ENCODE measurements around the gene EPOP.

EPOP gene

DNA sequence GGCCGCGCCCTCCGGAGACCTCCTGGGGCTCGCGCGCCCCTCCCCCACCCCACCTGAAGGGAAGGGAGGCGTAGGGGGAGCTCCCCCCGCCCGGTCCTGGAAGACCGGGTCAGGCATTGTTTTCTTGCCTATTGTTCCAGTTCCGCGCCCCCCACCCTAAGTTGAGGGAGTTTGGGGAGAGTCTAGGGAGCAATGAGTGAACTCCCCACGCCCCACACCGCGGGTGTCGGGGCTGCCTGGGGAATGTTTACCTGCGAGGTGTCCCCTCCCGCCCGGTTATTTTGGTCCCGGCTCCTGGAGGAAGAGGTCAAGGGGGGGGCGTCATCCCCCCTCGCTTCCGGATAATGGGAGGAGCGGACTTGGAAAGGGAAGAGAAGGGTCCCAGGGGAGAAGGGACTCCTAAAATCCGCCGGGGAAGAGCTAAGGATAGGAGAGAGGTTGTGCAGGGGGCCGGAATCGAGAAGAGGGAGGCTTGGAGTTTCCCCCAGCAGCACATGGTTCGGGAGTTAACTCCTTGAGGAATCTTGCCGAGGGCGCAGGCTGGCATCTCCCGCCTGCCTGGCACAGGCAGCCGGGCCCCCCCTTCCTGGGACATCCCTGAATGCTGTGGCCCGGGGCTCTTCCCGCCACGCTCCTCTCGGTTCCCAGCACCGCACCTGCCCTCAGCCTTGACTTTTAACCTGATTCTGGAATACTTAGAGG lies 31.2 kb upstream of the EPOP start:
- DNase-seq: peak; percentile 15

GRCh38 chr17:38705523-38705802 lies 30.7 kb upstream of the EPOP start:
- no peak for DNase-seq

DNA sequence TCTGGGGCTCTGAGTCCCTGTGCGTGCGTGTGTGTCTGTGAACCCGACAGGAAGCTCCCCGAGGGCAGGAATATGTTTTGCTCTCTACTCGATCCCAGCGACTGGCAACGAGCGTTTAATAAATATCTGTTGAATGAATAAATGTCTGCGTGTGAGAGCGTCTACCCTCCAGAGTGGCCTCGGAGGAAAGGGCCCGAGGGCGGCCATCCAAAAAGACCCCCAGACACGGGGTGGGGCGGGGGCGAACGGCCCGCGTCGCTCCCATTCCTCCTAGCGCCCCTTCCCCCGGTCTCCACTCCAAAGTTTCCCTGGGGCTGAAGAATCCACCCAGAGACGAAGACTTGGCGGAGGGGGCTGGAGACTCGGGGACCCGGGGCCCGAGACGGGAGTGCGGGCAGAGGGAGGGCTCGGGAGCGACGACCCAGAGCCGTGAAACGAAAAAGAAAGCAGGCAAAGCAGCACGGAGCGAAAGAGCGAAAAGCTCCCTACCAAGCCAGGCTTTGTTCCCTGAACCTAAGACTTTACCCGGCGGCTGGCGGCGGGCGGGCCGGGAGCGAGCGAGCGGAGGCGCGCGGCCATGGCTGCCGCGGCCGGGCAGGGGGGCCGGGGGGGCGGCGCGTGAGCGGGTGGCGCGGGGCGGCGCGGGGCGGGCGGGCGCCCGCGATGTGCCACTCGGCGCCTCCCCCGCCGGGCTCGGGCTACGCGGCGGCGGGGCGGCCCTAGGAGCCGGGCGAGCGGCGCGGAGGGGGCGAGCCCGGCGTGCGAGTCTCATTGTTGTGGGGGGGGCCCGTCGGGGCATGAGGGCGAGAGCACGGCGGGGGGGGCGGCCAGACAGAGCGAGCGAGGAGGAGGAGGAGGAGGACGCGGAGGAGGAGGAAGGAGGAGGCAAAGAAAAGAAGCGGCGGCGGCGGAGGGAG lies 30.1 kb upstream of the EPOP start, which contains the start of gene MLLT6:
Gene MLLT6, plus strand, starts transcription at position 668 of the 917 bp plus-strand sequence. CDS start 360 bp downstream, outside the sequence.
- DNase-seq: peak; percentile 24

GRCh38 chr17:38703742-38704605 lies 29.2 kb upstream of the EPOP start:
- no peak for DNase-seq

DNA sequence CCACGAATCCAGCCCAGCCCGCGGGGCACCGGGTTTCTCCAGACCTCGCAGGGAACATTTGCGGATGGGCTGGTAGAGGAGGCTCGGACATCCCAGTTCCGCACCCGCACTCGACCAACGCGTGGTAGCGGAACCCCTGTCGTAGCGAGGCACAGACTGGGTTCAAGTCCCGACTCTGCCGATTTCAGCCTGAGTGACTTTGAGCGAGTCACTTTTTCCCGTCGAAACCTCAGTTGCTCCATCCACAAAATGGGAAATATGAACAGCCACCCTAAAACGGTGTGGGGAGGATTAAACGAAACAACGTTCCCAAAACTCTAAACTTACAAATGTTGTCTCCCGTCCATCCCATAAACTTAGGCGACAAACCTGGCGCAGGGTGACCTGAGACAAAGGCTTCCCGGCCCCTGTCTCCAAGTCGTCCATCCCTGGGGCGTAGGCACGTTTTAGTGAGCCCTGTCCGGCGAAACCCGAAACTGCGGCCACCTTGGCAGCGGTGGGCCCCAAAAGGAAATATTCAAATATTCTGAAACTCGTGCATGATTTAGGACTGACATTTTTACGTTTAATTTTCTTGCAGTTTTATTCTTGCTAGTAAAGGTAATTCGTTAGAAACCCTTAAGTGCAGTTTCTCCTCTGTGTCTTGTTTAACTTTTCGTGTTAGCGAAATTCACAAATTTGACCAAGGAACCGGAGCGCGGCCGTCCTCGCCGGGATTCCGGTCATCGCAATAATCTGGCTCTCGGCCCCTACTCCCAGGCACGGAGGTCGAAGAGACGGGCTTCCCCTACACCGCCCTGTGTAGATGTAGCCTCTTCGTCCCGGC lies 28.4 kb upstream of the EPOP start:
- no peak for DNase-seq

- peak; percentile 86 for DNase-seq
These were observed 27.6 kb upstream of the EPOP start for GRCh38 chr17:38702166-38702915.

DNA sequence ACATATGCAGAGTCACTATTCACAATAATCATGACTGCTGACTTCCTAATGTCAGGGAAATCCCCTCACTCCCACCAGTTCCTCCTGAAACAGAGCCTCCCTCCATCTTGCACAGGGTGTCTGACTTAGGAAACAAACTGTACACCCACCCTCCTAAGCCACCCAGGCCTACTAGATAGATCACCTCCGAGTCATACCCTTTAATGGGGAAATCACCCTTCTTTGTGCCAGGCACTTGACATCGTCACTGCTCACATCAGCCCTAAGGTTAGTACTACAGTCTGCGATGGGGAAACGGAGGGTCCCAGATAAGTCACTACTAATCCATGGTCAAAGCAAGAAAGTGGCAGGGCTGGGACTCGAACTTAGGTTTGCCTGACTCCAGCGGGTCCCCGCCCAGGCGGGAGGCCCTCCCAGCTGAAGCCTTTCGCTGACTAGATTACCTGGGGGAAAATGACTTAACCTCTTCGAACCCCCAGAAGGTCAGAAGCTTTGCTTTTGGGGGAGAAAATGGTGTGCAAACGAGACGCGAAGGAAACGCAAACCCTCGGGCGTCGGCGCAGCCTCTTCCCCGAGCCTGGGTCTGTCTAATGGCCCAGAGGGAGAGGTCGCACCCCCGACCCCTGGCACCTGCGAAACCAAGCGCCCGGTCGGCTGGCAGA lies 26.9 kb upstream of the EPOP start:
- DNase-seq: no peak

DNA sequence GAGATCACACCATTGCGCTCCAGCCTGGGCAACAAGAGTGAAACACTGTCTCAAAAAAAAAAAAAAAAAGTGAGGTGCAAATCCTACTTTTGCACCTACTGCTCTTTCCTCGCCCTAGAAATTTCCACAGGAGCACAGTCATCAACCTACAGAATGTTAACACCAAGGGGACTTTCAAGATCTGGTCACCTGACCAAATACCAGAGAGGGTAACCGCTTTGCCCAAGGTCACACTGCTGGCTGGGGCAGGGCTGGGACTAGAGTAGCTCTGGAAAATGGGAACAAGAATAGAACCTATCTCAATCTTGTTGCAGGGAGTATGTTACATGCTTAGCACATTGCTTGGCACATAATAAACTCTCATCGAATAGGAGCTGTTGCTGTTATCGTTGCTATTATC lies 24.0 kb upstream of the EPOP start:
- no peak for DNase-seq

- no peak for DNase-seq
These were observed 22.5 kb upstream of the EPOP start for GRCh38 chr17:38697061-38697820.

DNA sequence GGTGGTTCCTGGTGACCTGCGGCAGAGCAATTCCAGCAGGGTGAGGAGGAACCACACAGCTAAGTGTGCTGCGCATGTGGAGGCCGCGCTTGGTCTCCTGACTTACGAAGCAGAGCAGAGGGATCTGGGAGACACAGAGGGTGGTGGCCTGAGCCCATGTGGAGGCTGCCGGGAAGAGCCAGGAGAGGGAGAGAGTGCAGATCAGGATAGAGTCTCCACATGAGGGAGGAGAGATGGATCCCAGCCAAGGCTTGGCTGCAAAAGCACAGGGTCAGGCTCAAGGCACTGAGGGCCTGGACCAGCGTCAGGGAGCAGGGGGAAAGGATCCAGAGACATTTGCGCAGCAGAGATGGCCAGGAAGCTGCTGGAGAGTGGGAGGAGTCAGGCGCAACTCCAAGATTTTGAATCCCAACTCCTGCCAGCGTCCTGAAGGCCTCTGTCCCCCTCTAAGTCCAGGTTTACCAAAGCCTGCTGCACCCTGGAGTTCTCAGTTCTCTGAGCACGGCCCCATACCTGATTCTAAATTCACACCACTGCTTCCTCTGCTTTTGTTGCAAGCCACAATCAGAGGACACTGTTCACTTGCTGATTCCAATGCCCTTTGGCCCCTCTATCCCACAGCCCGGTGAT lies 19.1 kb upstream of the EPOP start:
- no peak for DNase-seq

DNA sequence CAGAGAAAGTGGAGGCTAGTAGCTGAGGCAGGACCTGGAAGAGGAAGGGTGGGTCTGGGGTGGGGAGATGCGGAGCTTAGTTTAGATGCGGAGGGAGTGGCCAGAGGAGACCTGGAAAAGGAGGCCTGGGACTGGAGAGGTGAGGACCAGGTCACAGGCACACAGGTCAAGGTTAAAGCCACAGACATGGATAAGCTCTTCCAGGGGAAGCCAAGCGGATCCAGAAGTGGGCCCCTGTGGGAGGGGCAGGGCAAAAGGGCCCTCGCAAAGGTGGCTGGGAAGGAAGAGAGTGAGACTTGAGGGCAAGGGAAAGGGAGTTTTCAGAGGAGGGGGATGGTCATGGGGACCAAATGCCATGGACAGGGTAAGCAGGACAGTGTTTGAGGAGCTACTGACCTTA lies 16.4 kb upstream of the EPOP start:
- no peak for DNase-seq

DNA sequence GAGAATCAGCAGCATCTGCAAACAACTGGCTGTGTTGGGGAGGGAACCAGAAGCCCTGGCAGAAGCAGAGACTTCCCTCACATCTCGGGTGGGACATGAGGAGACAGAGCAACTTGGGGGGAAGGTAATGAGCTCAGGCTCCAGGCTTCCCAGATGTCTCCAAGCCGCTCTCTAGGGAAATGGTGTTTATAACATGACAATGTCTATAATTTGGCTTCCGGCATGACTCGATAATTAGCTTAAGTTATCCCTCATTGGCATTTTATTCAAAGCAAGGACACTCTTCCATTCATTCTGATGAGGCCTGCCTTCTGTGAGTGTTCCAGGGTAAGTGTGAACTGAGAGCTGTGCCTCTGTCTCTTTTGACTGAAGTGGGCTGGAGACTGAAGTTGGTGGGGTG lies 15.6 kb upstream of the EPOP start:
- no peak for DNase-seq

- DNase-seq: no peak
These were observed 12.5 kb upstream of the EPOP start for GRCh38 chr17:38687286-38687685.

DNA sequence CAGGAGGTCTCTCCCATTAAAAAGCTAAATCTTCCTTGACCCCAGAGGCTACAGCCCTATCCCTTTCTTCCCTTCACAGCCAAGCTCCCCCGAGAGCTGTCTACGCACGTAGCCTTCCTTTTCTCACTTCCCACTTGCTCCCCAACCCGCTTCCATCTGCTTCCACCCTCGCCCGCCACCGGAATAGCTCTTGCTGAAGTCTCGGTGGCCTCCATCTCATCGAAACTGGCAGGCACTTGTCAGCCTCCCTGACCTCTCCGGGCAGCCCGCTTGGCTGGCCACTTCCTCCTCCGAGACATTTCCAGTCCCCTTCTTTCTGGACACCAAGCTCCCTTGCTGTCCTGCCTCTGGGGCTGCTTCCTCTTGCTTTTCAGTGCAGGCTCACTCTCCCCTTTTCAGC lies 10.7 kb upstream of the EPOP start:
- DNase-seq: no peak

DNA sequence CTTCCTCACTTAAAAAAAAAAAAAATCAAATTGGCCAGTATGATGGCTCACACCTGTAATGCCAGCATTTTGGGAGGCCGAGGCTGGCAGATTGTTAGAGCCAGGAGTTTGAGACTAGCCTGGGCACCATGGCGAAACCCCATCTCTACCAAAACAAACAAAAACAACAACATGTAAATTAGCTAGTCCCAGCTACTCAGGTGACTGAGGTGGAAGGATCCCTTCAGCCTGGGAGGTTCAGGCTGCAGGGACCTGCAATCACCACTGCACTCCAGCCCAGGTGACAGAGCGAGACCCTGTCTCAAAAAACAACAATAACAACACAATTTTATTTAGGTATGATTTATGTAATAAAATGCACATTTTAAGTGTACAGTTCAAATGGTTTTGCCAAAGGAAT lies 6.3 kb upstream of the EPOP start:
- no peak for DNase-seq

DNA sequence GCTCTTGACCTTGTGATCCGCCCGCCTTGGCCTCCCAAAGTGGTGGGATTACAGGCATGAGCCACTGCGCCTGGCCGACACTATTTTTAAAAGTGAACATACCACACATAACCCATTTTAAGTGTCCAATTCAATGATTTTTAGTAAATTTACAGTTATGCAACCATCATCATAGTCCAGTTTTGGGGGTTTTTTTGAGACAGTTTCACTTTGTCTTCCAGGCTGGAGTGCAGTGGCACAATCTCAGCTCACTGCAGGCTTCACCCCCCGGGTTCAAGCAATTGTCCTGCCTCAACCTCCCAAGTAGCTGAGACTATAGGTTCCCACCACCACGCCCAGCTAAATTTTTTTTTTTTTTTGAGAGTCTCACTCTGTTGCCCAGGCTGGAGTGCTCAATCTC lies 3.1 kb upstream of the EPOP start:
- DNase-seq: no peak

DNA sequence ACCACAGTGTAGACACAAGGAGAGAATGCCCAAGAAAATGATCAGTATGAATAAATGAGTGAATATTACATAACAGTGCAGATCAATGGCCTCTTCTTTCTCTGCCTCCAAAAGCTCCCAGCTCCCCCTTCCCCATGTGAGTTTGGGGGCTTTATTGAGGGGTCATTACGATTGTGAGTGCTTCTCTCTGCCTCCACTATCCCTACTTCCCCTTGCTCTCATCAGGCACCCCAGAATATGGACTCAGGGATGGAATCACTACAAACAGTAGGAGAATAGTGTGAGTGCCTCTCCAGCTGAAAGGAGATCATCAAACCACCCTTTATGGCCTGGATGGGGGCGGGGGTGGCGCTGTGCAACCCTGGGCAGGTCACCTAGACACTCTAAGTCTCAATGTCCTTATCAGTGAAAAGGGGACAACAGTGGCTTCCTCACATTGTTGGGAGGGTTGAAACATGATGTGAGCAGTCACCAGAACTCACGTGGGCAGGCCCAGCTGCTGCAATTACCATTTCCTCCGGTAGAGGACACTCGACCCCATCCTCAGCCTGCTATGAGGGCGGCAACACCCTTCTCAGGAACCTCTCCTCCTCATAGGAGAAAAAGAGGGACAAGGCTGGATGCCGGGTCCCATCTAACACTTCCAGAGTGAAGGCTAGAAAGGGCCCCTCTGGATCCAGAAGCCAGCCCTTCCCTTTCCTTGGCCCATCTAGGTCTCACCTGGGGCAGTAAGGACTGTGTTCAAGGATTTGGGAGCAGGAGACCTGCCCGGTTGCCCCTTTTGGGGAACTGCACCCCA lies 2.1 kb upstream of the EPOP start:
- DNase-seq: peak; percentile 75

DNA sequence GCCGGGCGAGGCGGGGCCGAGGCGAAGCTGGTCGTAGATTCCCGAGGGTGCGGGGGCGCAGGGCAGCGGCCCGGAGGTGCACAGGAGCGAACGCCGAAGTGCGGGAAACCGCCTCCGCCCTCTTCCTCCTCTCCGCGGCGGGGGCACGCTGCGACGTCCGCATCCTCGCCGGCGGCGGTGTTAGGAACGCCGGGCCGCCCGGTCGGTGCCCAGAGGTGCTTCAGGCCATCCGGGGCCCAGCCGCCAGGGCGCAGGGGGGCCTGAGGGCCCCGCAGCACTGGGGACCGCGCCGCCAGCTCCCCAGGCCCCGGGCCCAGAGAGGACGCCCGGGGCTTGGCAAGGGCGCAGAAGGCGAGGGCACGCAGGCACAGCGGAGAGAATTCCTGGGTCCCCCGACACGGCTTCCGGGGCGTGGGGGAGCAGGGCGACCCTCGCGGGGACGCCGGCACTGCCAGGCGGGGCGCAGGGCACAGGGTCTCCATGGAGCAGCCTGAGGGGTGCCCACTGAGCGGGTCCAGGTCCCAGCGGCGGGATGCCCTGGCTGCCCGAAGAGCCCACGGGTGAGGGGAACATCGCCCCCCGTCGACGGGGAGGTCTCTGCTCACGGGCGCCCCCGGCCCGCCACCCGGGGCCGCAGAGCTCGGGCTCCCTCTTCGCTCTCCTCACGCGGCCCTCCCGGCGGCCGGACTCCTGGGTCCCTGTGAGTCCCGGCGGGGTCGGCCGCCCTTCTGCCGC lies 576 bp downstream of the EPOP start:
- no peak for DNase-seq

DNA sequence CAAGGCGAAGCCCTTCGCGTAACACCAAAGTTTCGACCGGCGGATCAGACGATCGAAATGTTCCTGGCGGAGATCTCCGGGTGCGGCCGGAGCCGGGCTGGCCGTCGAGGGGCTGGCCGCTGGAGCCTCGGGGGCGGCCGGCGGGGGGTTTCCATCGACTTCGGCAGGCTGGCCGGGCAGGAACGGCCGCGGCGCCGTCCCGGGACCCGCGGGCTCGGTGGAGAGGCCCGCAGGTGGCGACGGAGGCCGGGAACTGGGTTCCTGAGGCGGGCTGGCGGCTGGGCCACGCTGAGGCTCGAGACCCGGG lies 1.1 kb downstream of the EPOP start:
- no peak for DNase-seq

Data from T1000 (cell line).